Spleen (tissue), 11 donors: ENCODE data around the gene ELP4. TPM values are rescaled to one million over a fixed set of nuclear protein-coding genes. Genes with fewer than 3 reads are reported as not detected.

Experiments used
- DNase-seq: peaks from one replicate; pipeline ENCODE4 v3.0.0-alpha.2; 2020
- H3K27ac ChIP-seq, 8 donors: fragments of 200-600 bp; sonication (generic) in 7 of 8; 1 replicate in 4 of 8; 2 replicates in 4 of 8; pipeline versions ENCODE4 v1.5.0 to v1.8.0; 2016 to 2021; ENCODE audit warnings: inconsistent platforms in 4 of 8, mild to moderate bottlenecking in 4 of 8, moderate library complexity in 1 of 8
- H3K27me3 ChIP-seq, 7 donors: fragments of 200-600 bp; sonication (generic) in 6 of 7; replicated peaks in 1 of 7; 1 replicate in 4 of 7; 2 replicates in 3 of 7; pipeline versions ENCODE4 v1.5.0 to v1.8.0; 2016 to 2021; ENCODE audit warnings: inconsistent platforms in 3 of 7, mild to moderate bottlenecking in 1 of 7
- H3K36me3 ChIP-seq, 6 donors: fragments of 200-600 bp; sonication (generic) in 5 of 6; 1 replicate in 4 of 6; 2 replicates in 2 of 6; pipeline versions ENCODE4 v1.5.0 to v1.8.0; 2016 to 2021; ENCODE audit warnings: inconsistent platforms in 2 of 6
- H3K4me1 ChIP-seq, 6 donors: fragments of 200-600 bp; sonication (generic) in 5 of 6; 1 replicate in 3 of 6; 2 replicates in 3 of 6; pipeline versions ENCODE4 v1.5.0 to v1.8.0; 2016 to 2021; ENCODE audit warnings: inconsistent platforms in 3 of 6
- H3K4me3 ChIP-seq, 8 donors: fragments of 200-600 bp; sonication (generic) in 7 of 8; 1 replicate in 4 of 8; 2 replicates in 4 of 8; pipeline versions ENCODE4 v1.5.0 to v1.8.0; 2016 to 2021; ENCODE audit warnings: inconsistent platforms in 4 of 8, mild to moderate bottlenecking in 4 of 8, moderate library complexity in 2 of 8
- H3K9me3 ChIP-seq, 8 donors: fragments of 200-600 bp; sonication (generic) in 7 of 8; 1 replicate in 4 of 8; 2 replicates in 4 of 8; pipeline versions ENCODE4 v1.5.0 to v1.8.0; 2016 to 2021; ENCODE audit warnings: inconsistent platforms in 4 of 8
- CTCF ChIP-seq, 11 experiments: fragments of 200-600 bp in 7 of 11; fragments of 450-650 bp in 4 of 11; sonication (generic) in 4 of 11; IDR thresholded peaks in 8 of 11; conservative IDR thresholded peaks in 3 of 11; 1 replicate in 7 of 11; 2 replicates in 4 of 11; pipeline versions ENCODE4 v1.4.0 to v1.8.0; 2016 to 2021; ENCODE audit warnings: antibody characterized with exemption in 11 of 11, inconsistent platforms in 4 of 11, mild to moderate bottlenecking in 1 of 11
- POLR2A ChIP-seq, 3 donors: fragments of 450-650 bp; IDR thresholded peaks; one replicate each; pipeline ENCODE4 v1.5.1; 2017; ENCODE audit warnings: antibody characterized with exemption in 3 of 3, mild to moderate bottlenecking in 1 of 3
- POLR2AphosphoS5 ChIP-seq, 3 donors: sonication (generic); formaldehyde crosslinking; IDR thresholded peaks; one replicate each; pipeline ENCODE4 v1.5.1; 2017; ENCODE audit warnings: antibody characterized with exemption in 3 of 3
- WGBS, 5 donors: extraction: QIAGEN DNeasy Blood & Tissue Kit in 3 of 5; methylation state at CpG; one replicate each; pipeline versions ENCODE4 v1.1.5 to v1.1.7; 2013 to 2018; 5-methylcytosine and 5-hydroxymethylcytosine counted together
- intact Hi-C: fragments of 100-400 bp; cut with DNase I; formaldehyde crosslinking; loops from one replicate; pipeline ENCODE4 v1.15.0; 2023; ENCODE audit warnings: low total_unique reads
- polyA plus RNA-seq, 3 donors: library from polyadenylated mRNA; stranded (reverse); fragments of 200-250 nt; gene quantifications; one replicate each; pipeline ENCODE4 v1.2.1, GENCODE V29; 2013
- total RNA-seq, 7 donors: library from RNA; depleted of rRNA in 3 of 7; stranded (reverse); fragments of >200 nt in 3 of 7; fragmentation: NEBNext Ultra II Directional in 4 of 7; extraction: Animal tissue kit (Norgen Biotek cat#: 25700) in 4 of 7; gene quantifications; one replicate each; pipeline versions ENCODE4 v1.1.0 to v1.2.1, GENCODE V29; 2016 to 2021
- donor health status: healthy with polysubstance abuse.
- donor health status: DM: no; HTN: no; CAD: no; lungs with moderate emphysema.
- donor health status: DM: no; HTN: no; CAD: no.
- donor health status: Bipolar disorder and iron deficiency.
- donor health status: healthy.
- donor health status: DM: no; HTN: no; CAD: no.
- donor health status: DM: yes; HTN: yes; CAD: no.

Gene ELP4
- total and polyA plus RNA-seq, 10 donors, result 6.1 to 34.6 (median 21.1) TPM

- H3K36me3 ChIP-seq, result no peaks in the 10 kb centered on the region
- intact Hi-C loops, result no loop called here
- WGBS, 5 donors, result 95 to 97% (median 96%) methylated on average over 5 of the region's 5 CpGs
These were observed 254.7 kb downstream of the ELP4 start for GRCh38 chr11:31764261-31764660.

GRCh38 chr11:31764766-31765165 is 255.2 kb downstream of the ELP4 start:
- TF ChIP-seq CTCF (IDR thresholded peaks at IDR 0.05 in 8 of 11, conservative IDR thresholded peaks at IDR 0.05 in 3 of 11) (no peak), POLR2AphosphoS5 (IDR thresholded peaks at IDR 0.05) (no peak), POLR2A (IDR thresholded peaks at IDR 0.05) (no peak)
- H3K9me3 ChIP-seq, result no peaks in the 10 kb centered on the region
- no peak overlapping the region for H3K4me3 ChIP-seq
- intact Hi-C loops, result no loop called here
- H3K4me1 ChIP-seq, result no peaks in the 10 kb centered on the region
- WGBS, 5 donors, result 89 to 97% (median 92%) methylated on average over 5 of the region's 5 CpGs
- no peak overlapping the region for H3K27ac ChIP-seq
- no peak for DNase-seq
- H3K27me3 ChIP-seq, result no peaks in the 10 kb centered on the region
- no peaks in the 10 kb centered on the region for H3K36me3 ChIP-seq

More at GRCh38 chr11:31764261-31764660, 254.7 kb downstream of the ELP4 start:
- DNase-seq, result no peak
- Histone ChIP-seq H3K4me1 (no peaks in the 10 kb centered on the region), H3K9me3 (no peaks in the 10 kb centered on the region), H3K4me3 (no peak overlapping the region), H3K27me3 (no peaks in the 10 kb centered on the region), H3K27ac (no peak overlapping the region)
- TF ChIP-seq POLR2A (IDR thresholded peaks at IDR 0.05) (no peak), CTCF (IDR thresholded peaks at IDR 0.05 in 8 of 11, conservative IDR thresholded peaks at IDR 0.05 in 3 of 11) (no peak), POLR2AphosphoS5 (IDR thresholded peaks at IDR 0.05) (no peak)

GRCh38 chr11:31767066-31767465 is 257.5 kb downstream of the ELP4 start:
- no peak for DNase-seq
- 93 to 99% (median 96%) methylated on average over 3 of the region's 3 CpGs for WGBS, 5 donors
- Histone ChIP-seq H3K9me3 (no peaks in the 10 kb centered on the region), H3K4me3 (no peak overlapping the region), H3K27ac (no peak overlapping the region), H3K36me3 (peaks cover 0 to under 1% (median 0%) of the 10 kb centered on the region in 6 donors), H3K4me1 (no peaks in the 10 kb centered on the region), H3K27me3 (no peaks in the 10 kb centered on the region)
- intact Hi-C loops, result no loop called here
- TF ChIP-seq POLR2AphosphoS5 (IDR thresholded peaks at IDR 0.05) (no peak), CTCF (IDR thresholded peaks at IDR 0.05 in 8 of 11, conservative IDR thresholded peaks at IDR 0.05 in 3 of 11) (no peak), POLR2A (IDR thresholded peaks at IDR 0.05) (no peak)

GRCh38 chr11:31767685-31768084 is 258.1 kb downstream of the ELP4 start:
- no peak for DNase-seq
- intact Hi-C loops, result no loop called here
- no peak overlapping the region for H3K4me3 ChIP-seq
- H3K27me3 ChIP-seq, result no peaks in the 10 kb centered on the region
- TF ChIP-seq POLR2AphosphoS5 (IDR thresholded peaks at IDR 0.05), result no peak
- no peak for TF ChIP-seq POLR2A (IDR thresholded peaks at IDR 0.05)
- no peak for TF ChIP-seq CTCF (IDR thresholded peaks at IDR 0.05 in 8 of 11, conservative IDR thresholded peaks at IDR 0.05 in 3 of 11)
- H3K36me3 ChIP-seq, result peaks cover 0 to 4% (median 0%) of the 10 kb centered on the region in 6 donors
- 91 to 97% (median 93%) methylated on average over 2 of the region's 2 CpGs for WGBS, 5 donors
- H3K4me1 ChIP-seq, result no peaks in the 10 kb centered on the region
- no peak overlapping the region for H3K27ac ChIP-seq
- no peaks in the 10 kb centered on the region for H3K9me3 ChIP-seq
